ENCODE measurements around the gene ANXA10. TPM values are rescaled to one million over a fixed set of nuclear protein-coding genes. Genes with fewer than 3 reads are reported as not detected.
"Not testable (repeated sequence)": the region's sequence is repeated elsewhere in the genome, so short reads cannot be mapped to it uniquely, and the experiment has no call there.

ANXA10 gene
- polyA plus RNA-seq, 1 donor, result 0.10 TPM

DNA sequence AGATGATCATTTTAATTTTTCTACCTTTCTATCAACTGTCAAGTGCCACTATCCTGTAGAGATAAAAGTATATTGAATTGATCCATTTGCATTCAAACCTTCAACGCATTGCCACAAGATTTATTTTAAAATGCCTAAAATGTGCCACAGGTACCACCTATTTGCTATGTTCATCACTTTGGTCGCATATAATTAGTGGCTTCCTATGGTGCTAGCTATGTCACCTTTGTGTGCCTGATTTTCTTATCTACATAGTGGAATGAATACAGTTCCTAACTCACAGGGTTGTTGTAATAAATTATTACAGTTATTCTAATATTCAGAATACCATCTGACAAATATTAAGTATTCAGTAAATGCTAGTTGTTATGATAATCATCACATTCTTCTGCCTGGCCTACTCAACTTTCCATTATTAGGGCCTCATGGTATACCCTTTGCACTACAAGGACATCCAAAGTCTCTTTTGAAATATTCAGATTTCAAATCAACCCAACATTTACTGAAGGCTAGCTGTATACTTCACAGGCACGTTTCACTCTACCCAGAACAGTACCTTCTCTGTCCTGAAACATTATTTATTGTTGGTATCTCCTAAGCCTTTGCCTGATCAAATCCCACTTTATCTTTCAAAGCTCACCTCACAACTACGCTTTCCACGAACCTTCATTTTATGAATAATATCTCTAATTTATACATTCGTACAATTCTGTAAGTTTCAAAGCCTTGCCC is 62.4 kb downstream of the ANXA10 start:
- no peak for DNase-seq

DNA sequence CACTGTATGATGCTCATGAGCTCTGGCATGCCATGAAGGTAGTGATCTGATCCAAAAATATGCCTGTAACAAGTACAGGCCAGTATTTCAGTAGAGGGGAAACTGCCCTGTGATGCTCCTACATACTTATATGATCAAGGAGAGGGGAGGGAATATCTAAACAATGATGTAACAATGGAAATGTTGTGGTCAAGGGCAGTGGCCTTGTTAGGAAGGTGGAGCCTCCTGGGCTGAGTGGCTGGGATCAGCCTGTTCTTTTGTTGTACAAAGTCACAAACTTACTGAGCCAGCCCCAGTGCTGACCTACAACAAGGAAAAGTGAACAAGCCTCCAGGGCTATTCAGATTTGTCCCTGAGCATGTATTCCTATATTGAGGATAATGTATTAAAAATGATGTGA is 70.3 kb downstream of the ANXA10 start:
- DNase-seq, result no peak

DNA sequence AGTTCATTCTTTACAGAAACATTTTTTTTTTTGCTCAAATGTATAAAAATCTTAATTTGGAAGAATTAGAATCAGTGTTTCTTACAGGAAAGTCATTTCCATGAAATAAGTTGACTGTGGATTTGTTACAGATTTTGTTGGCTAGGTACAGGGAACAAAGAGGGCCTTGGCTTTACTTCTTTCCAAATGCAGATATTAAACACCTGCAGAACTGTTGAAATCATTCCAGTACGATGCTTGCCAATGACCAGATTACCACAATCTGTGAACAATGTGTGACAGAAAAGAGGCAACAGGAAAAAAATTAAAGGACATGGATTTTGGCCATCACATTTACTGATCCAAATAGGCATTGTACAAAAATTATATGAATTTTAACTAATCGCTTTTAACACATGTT is 70.8 kb downstream of the ANXA10 start:
- no peak for DNase-seq

DNA sequence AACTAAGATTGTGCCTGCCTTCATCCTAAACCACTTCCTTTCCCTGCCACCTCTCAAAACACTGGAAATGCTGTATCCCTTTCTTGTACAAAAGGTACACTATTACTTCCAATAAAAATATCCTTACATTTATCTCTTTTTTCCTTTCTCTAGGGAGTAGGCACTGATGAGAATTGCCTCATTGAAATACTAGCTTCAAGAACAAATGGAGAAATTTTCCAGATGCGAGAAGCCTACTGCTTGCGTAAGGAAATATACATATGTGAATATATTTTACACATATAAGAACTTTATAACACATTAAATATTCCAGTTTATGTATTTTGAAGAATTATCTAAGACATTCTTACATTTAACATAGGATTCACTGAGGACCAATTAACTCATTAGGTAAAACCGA is 71.7 kb downstream of the ANXA10 start:
- DNase-seq, result no peak

DNA sequence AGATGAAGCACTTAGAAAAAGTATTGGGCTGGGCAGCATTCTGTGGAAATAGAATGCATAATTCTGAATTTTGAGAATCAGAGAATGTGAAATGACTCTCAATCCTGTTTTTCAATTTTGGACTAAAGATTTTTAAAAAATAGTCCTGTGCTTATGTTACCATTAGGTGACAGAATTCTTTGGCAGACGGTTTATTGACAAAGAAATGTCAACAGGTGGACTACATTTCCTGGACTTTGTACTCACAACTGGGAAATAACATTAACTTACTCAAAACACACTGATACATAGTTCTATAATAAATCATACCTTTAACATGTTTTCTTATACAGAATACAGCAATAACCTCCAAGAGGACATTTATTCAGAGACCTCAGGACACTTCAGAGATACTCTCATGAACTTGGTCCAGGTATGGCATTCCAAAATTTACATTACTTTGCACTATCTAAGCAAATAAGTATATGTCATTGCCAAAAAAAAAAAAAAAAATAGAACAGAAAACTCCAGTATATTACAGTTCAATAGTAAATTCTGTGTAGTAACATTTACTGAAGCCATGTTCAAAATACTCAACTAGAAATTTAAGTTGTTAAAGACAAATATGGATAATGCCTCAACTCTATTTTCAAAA is 72.7 kb downstream of the ANXA10 start:
- no peak for DNase-seq

DNA sequence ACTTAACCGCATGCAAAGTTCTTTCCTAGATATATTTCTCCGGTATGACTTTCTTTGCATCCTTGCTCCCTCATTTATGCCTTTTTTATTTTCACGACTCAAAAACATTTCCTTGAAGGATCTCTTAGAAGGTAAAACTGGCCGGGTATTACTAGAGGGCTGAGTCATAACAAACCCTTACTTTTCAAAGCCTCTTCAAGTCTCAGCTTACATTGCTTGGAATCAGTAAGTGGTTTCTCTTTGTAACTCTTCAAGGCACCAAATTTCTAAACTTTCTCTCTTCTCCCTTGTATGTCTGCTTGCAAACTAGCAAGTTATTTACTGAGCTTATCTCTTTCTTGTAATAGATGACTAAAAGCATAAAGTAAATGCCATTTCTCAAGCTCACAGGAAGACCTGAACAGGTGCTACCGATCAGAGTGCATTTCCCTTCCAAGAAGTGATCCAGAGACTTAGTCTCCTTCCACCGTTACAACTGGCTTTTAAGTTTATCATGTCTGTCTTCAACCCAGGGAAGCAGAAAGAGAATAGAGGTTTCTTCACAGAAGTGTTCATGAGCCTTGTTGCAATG is 75.5 kb downstream of the ANXA10 start:
- DNase-seq, result no peak

DNA sequence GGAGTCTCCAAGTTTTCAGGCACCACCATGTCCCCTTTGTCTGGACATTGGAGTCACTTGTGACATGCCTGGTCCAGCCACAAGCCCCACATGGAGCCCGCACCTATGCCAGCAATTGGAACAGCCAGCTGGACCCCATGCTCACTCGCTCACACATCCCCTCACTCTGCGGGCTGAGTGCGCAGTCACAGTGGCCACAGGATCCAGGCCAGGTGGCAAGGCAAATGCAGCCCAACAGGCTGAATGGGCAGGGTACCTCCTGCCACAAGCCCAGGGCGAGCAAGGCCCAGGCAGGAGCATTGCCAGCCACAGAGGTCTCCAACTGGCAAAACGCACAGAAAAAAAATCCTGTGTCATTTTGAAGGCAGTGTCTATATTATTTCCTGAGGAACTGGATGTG is 82.0 kb downstream of the ANXA10 start:
- DNase-seq, result no peak

DNA sequence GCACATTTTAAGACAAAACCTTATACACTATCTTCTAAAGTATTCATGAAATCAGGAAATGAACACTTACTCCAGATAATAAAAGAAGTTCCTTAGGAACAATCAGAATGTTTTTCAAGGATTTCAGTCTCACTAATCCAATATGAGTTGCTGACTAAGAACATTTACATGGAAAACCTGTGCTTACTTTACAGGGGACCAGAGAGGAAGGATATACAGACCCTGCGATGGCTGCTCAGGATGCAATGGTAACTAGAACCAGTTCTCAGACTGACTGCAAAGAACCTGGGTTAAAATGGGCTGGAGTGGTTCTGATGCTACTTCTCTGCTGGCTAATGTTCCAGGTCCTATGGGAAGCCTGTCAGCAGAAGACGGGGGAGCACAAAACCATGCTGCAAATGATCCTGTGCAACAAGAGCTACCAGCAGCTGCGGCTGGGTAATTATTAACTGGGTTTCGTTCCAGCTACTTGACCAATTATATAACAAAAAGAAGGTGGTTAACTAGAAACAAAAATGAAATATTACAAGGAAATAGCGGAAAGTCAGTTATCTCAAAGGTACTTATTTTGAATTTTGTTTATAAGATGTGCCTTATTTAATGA is 85.3 kb downstream of the ANXA10 start:
- peak; percentile 19 for DNase-seq

DNA sequence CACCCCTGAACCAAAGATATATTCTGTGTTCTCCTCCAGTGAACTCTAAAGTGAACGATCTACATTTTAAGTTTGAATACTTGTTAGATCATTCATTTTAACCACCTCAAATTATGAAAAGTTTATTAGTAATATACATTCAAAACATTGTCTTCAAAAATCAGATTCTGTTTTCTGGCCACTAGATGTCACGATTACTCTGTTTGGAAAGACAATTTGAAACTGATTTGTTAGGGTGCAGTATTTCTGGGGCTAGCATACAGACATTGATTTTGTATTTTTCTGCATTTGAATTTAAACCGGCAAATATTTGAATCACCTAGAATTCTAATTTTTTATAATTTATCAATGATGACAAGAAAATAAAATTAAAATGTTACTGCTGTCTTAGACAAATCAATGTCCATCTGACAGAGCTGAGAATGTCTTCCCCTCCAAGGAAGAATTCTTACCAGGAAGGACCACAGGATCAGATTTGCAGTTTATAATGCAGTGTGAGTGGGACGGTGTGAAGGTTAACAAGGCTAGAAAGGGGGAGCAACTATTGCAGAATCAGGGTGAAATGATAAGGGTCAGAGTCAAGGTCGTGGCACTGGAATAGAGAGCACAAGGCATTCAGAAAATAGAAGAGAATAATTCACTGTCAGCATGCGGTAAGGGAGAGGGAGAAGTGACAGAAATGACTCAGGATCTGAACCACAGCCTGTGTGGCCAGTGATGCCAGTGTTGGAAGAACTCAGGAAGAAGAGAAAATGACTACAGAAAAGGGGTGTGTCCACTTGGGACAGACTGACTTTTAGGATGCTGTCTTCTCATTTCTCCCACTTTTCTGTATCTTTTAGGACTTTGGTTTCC is 91.6 kb downstream of the ANXA10 start:
- DNase-seq, result peak; percentile 21

DNA sequence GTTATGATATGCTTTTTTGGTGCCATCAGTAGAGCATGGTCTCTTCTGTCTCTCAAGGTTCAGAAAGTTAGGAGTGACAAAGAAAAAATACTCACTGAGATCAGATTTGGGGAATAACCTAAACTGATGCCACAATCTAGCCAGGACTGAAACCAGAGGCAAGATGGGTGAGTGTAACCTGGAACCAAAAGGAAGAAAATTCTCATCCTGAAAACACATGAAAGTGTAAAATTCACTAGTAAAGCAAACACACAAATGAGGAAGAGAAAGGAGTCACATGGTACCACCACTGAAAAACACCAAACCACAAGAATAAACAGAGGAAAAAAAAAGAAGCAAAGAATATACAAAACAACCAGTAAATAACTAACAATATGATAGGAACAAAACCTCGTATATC is 96.4 kb downstream of the ANXA10 start:
- no peak for DNase-seq

DNA sequence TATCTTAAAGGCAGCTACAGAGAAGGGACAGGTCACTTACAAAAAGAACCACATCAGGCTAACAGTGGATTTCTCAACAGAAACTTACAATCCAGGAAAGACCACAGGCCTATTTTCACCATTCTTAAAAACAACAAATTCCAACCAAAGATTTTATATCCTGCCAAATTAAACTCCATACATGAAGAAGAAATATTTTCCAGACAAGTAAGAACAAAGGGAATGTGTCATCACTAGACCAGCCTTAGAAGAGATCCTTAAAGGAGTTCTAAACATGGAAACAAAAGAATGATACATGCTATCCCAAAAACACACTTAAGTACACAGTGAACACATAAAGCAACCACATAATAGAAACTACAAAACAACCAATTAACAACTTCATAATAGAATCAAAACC is 105.6 kb downstream of the ANXA10 start:
- DNase-seq, result no peak

DNA sequence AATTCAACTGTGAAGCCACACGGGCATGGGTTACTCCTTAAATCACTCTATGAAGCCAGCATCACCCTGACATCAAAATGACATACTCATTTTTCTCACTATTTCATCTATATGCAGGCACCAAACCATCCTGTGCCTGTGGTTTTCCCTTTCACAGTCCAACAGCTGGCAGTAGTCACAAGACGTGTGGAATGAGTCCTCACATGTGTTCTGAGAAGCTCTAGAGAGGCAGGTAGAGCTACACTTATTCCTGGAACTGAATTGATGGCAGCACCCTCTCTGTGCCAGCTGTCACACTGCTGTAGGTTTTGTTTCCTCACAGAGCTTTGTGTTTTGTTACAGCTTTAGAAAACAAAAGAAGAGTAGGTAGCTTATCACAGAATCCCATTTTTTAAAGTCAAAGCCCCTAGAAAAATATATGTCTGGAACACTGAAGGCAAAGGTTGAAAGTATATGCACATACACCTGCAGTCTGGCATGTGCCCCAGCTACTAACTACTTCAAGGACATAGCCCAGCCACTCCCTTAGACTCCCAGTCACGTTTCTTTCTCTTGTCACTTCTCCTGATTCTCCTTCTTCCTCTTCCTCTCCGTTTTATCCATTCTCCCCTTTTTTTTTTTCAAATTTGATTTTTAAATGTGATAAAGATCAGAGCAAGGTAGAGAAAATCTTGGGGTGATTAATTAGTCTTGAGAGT is 107.1 kb downstream of the ANXA10 start:
- DNase-seq, result no peak

DNA sequence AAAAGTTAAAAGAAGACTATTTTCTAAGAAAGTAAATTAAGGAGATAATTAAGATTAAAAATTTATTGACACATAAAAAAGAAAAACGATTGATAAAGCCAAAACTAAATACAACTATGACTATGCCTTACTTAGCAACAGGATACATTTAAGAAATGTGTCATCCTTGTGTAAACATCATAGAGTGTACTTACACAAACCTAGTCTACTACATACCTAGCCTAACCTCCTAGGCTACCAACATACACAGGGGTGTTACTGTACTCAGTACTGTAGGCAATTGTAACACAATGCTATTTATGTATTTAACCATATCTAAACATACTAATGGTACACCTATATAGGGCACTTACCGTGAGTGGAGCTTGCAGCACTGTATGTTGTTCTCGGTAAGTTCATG is 108.3 kb downstream of the ANXA10 start:
- no peak for DNase-seq

DNA sequence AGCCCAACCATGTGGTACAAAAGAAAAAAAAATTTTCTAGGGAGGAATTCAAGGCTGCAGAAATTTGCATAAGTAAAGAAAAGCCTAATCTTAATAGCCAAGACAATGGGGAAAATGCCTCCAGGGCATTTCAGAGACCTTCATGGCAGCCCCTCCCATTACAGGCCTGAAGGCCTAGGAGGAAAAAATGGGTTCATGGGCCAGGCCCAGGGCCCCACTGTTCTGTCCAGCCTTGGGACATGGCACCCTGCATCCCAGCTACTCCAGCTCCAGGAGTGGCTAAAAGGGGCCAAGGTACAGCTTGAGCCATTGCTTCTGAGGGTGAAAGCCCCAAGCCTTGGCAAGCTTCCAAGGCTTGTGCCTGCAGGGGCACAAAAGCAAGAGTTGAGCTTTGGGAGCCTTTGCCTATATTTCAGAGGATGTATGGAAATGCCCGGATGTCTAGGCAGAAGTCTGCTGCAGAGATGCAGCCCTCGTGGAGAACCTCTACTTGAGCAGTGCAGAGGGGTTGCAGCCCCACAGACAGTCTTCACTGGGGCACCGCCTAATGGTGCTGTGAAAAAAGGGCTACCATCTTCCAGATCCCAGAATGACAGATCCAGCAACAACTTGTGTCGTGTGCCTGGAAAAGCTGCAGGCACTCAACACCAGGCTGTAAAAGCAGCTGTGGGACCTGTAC is 111.0 kb downstream of the ANXA10 start:
- DNase-seq, result no peak

DNA sequence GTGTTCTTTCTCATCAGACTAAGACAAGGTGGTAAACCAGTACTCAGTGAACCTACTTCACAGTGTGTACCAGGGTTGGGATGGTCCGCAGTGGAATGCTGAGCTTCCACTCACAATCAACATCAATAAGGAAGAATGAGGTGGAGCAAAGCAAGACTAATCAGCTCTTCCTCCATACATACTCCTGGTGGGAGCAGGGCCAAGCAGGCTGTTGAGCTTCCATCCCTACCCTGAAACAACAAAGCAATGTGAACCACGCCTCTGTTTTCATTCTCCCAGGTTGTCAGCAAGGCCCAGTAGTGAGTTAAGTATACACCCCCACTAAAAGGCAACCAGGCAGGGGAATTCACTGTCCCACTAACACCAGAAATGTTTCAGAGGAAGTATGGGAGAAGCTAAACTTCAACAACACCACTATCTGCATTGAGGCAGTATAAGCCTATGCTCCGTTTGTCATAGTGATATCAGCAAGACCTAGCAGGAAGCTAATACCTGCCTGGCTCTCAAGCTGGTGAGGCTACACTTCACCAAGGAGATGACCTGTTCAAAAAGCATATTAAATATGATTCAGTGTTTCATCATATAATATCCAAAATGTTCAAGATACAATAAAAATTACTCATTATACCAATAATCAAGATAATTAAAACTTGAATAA is 116.7 kb downstream of the ANXA10 start:
- DNase-seq, result no peak

DNA sequence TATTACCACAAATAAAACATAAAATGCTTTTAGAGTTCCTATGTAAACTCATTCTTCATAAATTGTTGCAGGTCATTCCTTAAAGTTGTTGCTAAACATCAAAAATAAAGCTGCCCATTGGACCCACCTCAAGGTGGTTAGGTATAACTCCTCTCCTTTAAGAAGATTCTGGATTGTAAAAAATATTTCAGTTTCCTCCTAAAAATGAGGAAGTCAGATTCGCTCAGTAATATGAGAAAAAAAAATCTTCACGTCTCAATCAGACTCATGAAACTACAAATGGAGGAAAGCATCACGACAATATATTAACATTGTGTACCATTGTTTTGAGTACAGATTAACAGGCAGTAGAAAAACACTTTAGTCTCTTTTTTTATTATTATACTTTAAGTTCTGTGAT is 120.3 kb downstream of the ANXA10 start:
- DNase-seq, result no peak

DNA sequence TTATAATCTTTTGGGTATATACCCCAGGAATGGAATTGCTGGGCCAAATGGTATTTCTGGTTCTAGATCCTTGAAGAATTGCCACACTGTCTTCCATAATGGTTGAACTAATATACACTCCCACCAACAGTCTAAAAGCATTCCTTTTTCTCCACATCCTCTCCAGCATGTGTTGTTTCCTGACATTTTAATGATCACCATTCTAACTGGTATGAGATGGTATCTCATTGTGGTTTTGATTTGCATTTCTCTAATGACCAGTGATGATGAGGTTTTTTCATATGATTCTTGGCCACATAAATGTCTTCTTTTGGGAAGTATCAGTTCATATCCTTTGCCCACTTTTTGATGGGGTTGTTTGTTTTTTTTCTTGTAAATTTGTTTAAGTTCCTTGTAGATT is 121.2 kb downstream of the ANXA10 start:
- DNase-seq, result not testable (repeated sequence)

DNA sequence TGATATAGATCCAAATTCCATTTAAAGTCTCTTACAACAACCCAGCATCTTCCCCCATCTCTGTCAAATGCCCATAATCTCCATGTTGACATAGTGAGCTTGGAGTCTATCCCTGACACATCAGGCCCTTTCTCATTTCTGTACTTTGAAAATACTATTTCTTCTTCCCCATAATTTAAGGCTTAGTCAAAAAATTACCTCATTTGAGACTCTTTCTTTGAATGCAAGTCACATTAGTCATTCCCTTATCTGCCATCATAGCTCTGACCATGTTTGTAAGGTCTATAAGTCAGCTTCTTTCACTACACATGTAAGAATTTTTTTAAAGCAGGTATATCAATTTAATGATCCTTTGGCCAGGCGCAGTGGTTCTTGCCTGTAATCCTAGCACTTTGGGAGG is 126.3 kb downstream of the ANXA10 start:
- DNase-seq, result no peak

DNA sequence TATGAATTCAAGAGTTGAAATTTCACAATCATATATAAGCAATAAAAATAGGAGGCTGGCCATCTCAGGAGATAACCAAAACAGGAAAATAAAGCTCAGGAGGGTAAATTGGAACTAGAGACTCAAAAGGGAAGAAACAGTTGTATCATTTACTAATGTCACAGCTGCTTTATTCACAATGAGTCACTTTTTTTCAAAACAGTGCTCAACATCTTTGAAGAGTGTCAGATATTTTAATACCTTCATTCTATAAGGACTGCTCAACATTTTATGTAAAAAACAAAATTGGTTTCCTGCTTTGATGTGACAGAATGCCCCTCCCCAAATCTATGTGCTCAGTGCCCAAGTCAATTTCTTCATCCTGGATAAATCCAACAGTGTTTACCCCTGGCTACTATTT is 128.6 kb downstream of the ANXA10 start:
- no peak for DNase-seq

DNA sequence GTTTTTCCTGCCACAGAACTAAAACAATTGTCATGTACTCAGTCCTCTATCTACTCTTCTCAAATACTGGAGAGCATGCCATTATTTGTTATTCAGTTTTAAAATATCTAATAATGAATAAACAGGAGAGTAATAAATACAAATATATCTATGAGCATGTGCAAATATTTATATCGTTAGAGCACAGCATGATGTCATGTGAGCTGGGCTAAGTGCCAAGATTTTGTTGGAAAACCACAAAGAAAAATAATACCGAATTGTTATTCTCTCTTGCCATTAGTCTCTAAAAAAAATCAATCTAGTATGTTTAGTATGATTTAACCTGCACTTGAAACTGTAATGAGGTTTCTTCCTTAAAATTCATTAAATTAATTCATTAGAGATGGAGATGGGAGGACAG is 129.0 kb downstream of the ANXA10 start:
- DNase-seq, result no peak

All from left kidney (tissue), 2 donors.